K562 (cell line): ENCODE results near the gene FUT2. TPM values are rescaled to one million over a fixed set of nuclear protein-coding genes. Genes with fewer than 3 reads are reported as not detected.

ENCODE experiments used
- ATAC-seq: fragments of 200-7000 bp; cut with Tn5 transposase; 3 replicates; pipeline ENCODE4 v1.9.1; 2020; ENCODE audit warnings: moderate library complexity
- BruUV-seq: library from RNA; stranded (reverse); fragments of 400-500 nt; replicated peaks from 2 replicates; lab custom pipeline; 2021; lab: Mats Ljungman, UMichigan
- CTCF ChIA-PET: fragments of 300-600 bp; formaldehyde crosslinking; extraction: SDS; loops from one replicate; lab custom pipeline; 2021; ENCODE audit warnings: low intra/inter-chr PET ratio; lab: Yijun Ruan, JAX
- POLR2A ChIA-PET: fragments of 300-600, 350-650 bp; sonication (Branson Sonifier 250); formaldehyde crosslinking; extraction: SDS; loops from one replicate; lab custom pipeline; 2021; ENCODE audit warnings: antibody characterized with exemption, inconsistent platforms; lab: Yijun Ruan, JAX
- DNase-seq, 4 experiments: peaks; one replicate each; pipeline versions ENCODE4 v3.0.0 to v3.0.0-alpha.2; 2011 to 2018; ENCODE audit warnings: low spot score in 3 of 4, mixed read lengths in 3 of 4; ENCODE audit errors: extremely low read depth in 1 of 4
- FAIRE-seq: peaks from 2 replicates; lab custom pipeline; 2011; peaks lifted over from hg19 to GRCh38; lab: Jason Lieb, UNC
- H2AFZ ChIP-seq: 2 replicates; pipeline ENCODE4 v1.6.0; 2011; ENCODE audit warnings: low read depth, low read length, control low read depth, inconsistent platforms
- H3K27ac ChIP-seq: fragments of 200-600 bp; 3 replicates; pipeline ENCODE4 v1.8.0; 2011; ENCODE audit warnings: low read depth, mild to moderate bottlenecking, control low read depth, inconsistent platforms, low read length, moderate library complexity, mixed read lengths; ENCODE audit errors: extremely low read depth
- H3K27me3 ChIP-seq, 2 experiments: fragments of 300-600 bp in 1 of 2; 2 replicates in 1 of 2; 3 replicates in 1 of 2; pipeline versions ENCODE4 v1.6.0 to v1.8.0; 2011; ENCODE audit warnings: inconsistent platforms in 2 of 2, low read length in 2 of 2, mild to moderate bottlenecking in 1 of 2, mixed read lengths in 1 of 2, moderate library complexity in 1 of 2; ENCODE audit not compliant: control insufficient read depth in 2 of 2, insufficient read depth in 2 of 2
- H3K36me3 ChIP-seq: fragments of 300-600 bp; 3 replicates; pipeline ENCODE4 v1.8.0; 2011; ENCODE audit warnings: mild to moderate bottlenecking, low read length, inconsistent platforms; ENCODE audit not compliant: control insufficient read depth, insufficient read depth
- H3K4me1 ChIP-seq, 2 experiments: fragments of 200-600 bp in 1 of 2; replicated peaks in 1 of 2; 2 replicates in 1 of 2; 3 replicates in 1 of 2; pipeline versions ENCODE4 v1.5.1 to v1.8.0; 2011; ENCODE audit warnings: inconsistent platforms in 2 of 2, low read length in 2 of 2, mild to moderate bottlenecking in 1 of 2, mixed read lengths in 1 of 2, moderate library complexity in 1 of 2; ENCODE audit not compliant: control insufficient read depth in 2 of 2, insufficient read depth in 2 of 2
- H3K4me2 ChIP-seq: 2 replicates; pipeline ENCODE4 v1.6.1; 2011; ENCODE audit warnings: low read length, control low read depth, inconsistent platforms, mixed read lengths; ENCODE audit not compliant: insufficient read depth
- H3K4me3 ChIP-seq: fragments of 200-600 bp; sonication (generic), shearing (Covaris generic); 2 replicates; pipeline ENCODE4 v1.5.1; 2016; ENCODE audit warnings: control low read depth, inconsistent platforms
- H3K79me2 ChIP-seq: fragments of 200-600 bp; 3 replicates; pipeline ENCODE4 v1.8.0; 2011; ENCODE audit warnings: low read length, inconsistent platforms; ENCODE audit not compliant: control insufficient read depth, insufficient read depth
- H3K9ac ChIP-seq, 2 experiments: 2 replicates each; pipeline versions ENCODE4 v1.6.0 to v1.6.1; 2011; ENCODE audit warnings: low read depth in 2 of 2, low read length in 2 of 2, control low read depth in 1 of 2, inconsistent platforms in 1 of 2, mild to moderate bottlenecking in 1 of 2, mixed read lengths in 1 of 2; ENCODE audit not compliant: insufficient read depth in 1 of 2
- H3K9me1 ChIP-seq: one replicate; pipeline ENCODE4 v1.6.0; 2011; ENCODE audit warnings: inconsistent platforms, mild to moderate bottlenecking, low read length, moderate library complexity; ENCODE audit not compliant: control insufficient read depth, insufficient read depth
- H3K9me3 ChIP-seq: replicated peaks from 2 replicates; pipeline ENCODE4 v1.5.1; 2011; ENCODE audit warnings: low read depth, low read length, inconsistent platforms; ENCODE audit not compliant: control insufficient read depth, insufficient read depth
- H4K20me1 ChIP-seq: replicated peaks from 2 replicates; pipeline ENCODE4 v1.6.1; 2011; ENCODE audit warnings: low read length, inconsistent platforms, mixed read lengths; ENCODE audit not compliant: control insufficient read depth, insufficient read depth
- CEBPB ChIP-seq: fragments of 450-650 bp; IDR thresholded peaks from 2 replicates; pipeline ENCODE4 v1.6.1; 2016; ENCODE audit warnings: missing genetic modification characterization, missing compliant biosample characterization
- KDM1A ChIP-seq, 2 experiments: fragments of 450-650 bp; IDR thresholded peaks; 2 replicates each; pipeline ENCODE4 v1.6.1; 2016; ENCODE audit warnings: mild to moderate bottlenecking in 2 of 2
- RBM25 ChIP-seq: fragments of 200-400 bp; formaldehyde crosslinking; IDR thresholded peaks from 2 replicates; pipeline ENCODE4 v1.6.1; 2018; ENCODE audit warnings: low read length, low read depth, moderate library complexity; ENCODE audit not compliant: severe bottlenecking
- WGBS: fragments of 100-300 bp; shearing (Covaris generic); methylation state at CpG from one replicate; pipeline ENCODE4 v1.1.6; 2016; ENCODE audit warnings: low coverage, mixed read lengths; ENCODE audit not compliant: insufficient coverage; ENCODE audit errors: missing lambda C conversion rate; 5-methylcytosine and 5-hydroxymethylcytosine counted together
- in situ Hi-C: fragments of 300-500 bp; cut with MboI; formaldehyde crosslinking; loops from 4 replicates; pipeline ENCODE4 v1.15.0; 2018; ENCODE audit warnings: inconsistent platforms, mixed read lengths
- intact Hi-C: fragments of 100-400 bp; cut with micrococcal nuclease; formaldehyde crosslinking; loops from 2 replicates; pipeline ENCODE4 v1.14.2; 2022
- polyA plus RNA-seq, 8 experiments: library from polyadenylated mRNA; depleted of rRNA in 4 of 8; stranded (reverse) in 5 of 8; unstranded in 3 of 8; fragments of >200 nt; fragmentation: Nextera tagmentation in 2 of 8; fragmentation: Illumina TruSeq in 1 of 8; extraction: Ambion mirVana in 2 of 8; extraction: Trizol in 1 of 8; gene quantifications; 2 replicates each; pipeline versions ENCODE4 v1.2.1 to v1.2.3, GENCODE V29; 2011 to 2014; ENCODE audit warnings: inconsistent platforms in 1 of 8, missing spikeins in 1 of 8
- total RNA-seq, 7 experiments: library from RNA; depleted of rRNA in 6 of 7; stranded (reverse); fragments of >200 nt in 6 of 7; fragmentation: Illumina TruSeq in 2 of 7; extraction: Trizol in 2 of 7; gene quantifications; 2 replicates each; pipeline versions ENCODE4 v1.2.1 to v1.2.3, GENCODE V29; 2011 to 2021; ENCODE audit warnings: low replicate concordance in 1 of 7
- TF ChIP-seq, protein P1 (sequence below), 2 experiments: fragments of 450-650 bp; IDR thresholded peaks; 2 replicates each; pipeline ENCODE4 v1.6.1; 2018; ENCODE audit warnings: mild to moderate bottlenecking in 2 of 2, low read depth in 1 of 2; ENCODE audit not compliant: partially characterized antibody in 2 of 2

Gene FUT2
- total and polyA plus RNA-seq, 9 of the 15 experiments (the other 6 are each of a cell fraction or from before 2014, with no cell fraction given): 0.03 to 0.04 TPM; not detected in 7

GRCh38 chr19:48689449-48689848, 6.3 kb upstream of the FUT2 start:
- Histone ChIP-seq H3K4me1 (peaks cover 4 to 8% of the 10 kb centered on the region in 2 experiments; a peak in 3 of 5 replicates), H3K27me3 (no peaks in the 10 kb centered on the region), H3K27ac (no peak overlapping the region), H3K9me1 (no peaks in the 10 kb centered on the region), H4K20me1 (no peaks in the 10 kb centered on the region), H3K4me3 (no peak overlapping the region), H3K9ac (no peak overlapping the region), H3K4me2 (no peak overlapping the region), H3K36me3 (no peaks in the 10 kb centered on the region), H2AFZ (no peak overlapping the region), H3K79me2 (no peaks in the 10 kb centered on the region), H3K9me3 (no peaks in the 10 kb centered on the region)
- in situ Hi-C loops (no loop called here), intact Hi-C loops (no loop called here)
- ChIA-PET POLR2A (no interaction called here), CTCF (no interaction called here)
- 18% methylated on average over 7 of the region's 7 CpGs for WGBS
- ATAC-seq (no peak), DNase-seq (no peak), FAIRE-seq (no peak)
- TF ChIP-seq CEBPB (tag) (no peak), RBM25 (peak; percentile 26), KDM1A (IDR thresholded peaks at IDR 0.05) (0 out of 4 replicates have a peak, but pooled peaks of 1 of the 2 experiments have one; percentile 11)
- TF ChIP-seq, protein P1, sequence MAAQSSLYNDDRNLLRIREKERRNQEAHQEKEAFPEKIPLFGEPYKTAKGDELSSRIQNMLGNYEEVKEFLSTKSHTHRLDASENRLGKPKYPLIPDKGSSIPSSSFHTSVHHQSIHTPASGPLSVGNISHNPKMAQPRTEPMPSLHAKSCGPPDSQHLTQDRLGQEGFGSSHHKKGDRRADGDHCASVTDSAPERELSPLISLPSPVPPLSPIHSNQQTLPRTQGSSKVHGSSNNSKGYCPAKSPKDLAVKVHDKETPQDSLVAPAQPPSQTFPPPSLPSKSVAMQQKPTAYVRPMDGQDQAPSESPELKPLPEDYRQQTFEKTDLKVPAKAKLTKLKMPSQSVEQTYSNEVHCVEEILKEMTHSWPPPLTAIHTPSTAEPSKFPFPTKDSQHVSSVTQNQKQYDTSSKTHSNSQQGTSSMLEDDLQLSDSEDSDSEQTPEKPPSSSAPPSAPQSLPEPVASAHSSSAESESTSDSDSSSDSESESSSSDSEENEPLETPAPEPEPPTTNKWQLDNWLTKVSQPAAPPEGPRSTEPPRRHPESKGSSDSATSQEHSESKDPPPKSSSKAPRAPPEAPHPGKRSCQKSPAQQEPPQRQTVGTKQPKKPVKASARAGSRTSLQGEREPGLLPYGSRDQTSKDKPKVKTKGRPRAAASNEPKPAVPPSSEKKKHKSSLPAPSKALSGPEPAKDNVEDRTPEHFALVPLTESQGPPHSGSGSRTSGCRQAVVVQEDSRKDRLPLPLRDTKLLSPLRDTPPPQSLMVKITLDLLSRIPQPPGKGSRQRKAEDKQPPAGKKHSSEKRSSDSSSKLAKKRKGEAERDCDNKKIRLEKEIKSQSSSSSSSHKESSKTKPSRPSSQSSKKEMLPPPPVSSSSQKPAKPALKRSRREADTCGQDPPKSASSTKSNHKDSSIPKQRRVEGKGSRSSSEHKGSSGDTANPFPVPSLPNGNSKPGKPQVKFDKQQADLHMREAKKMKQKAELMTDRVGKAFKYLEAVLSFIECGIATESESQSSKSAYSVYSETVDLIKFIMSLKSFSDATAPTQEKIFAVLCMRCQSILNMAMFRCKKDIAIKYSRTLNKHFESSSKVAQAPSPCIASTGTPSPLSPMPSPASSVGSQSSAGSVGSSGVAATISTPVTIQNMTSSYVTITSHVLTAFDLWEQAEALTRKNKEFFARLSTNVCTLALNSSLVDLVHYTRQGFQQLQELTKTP (IDR thresholded peaks at IDR 0.05; ENCODE audit: low read depth in 1 of 2, partially characterized antibody in 2 of 2): no peak
- no TSS peak for BruUV-seq
